ENCODE data around the gene TTI1.

TTI1 gene

GRCh38 chr20:37958856-37959520, 74.3 kb downstream of the TTI1 start:
- TF ChIP-seq ESRRG (CRISPR knock-in tag; IDR thresholded peaks at IDR 0.05) (no peak), CREB5 (CRISPR knock-in tag; IDR thresholded peaks at IDR 0.05; ENCODE audit: low read depth) (no peak), POU6F1 (CRISPR knock-in tag; IDR thresholded peaks at IDR 0.05; ENCODE audit: borderline replicate concordance, low read depth) (no peak), OSR1 (CRISPR knock-in tag; IDR thresholded peaks at IDR 0.05) (no peak), BACH2 (CRISPR knock-in tag; IDR thresholded peaks at IDR 0.05; ENCODE audit: borderline replicate concordance) (no peak), GLIS3 (CRISPR knock-in tag; IDR thresholded peaks at IDR 0.05) (no peak), CSRNP3 (CRISPR knock-in tag; IDR thresholded peaks at IDR 0.05) (no peak), ZNF70 (CRISPR knock-in tag; IDR thresholded peaks at IDR 0.05) (no peak), PATZ1 (CRISPR knock-in tag; IDR thresholded peaks at IDR 0.05; ENCODE audit: borderline replicate concordance) (no peak), ZFP3 (CRISPR knock-in tag; IDR thresholded peaks at IDR 0.05) (no peak), ZNF565 (CRISPR knock-in tag; conservative IDR thresholded peaks at IDR 0.05; ENCODE audit: low read depth) (no peak), ZFP30 (CRISPR knock-in tag; IDR thresholded peaks at IDR 0.05) (no peak), ARNTL (CRISPR knock-in tag; IDR thresholded peaks at IDR 0.05; ENCODE audit: borderline replicate concordance, low read depth) (no peak), RARB (CRISPR knock-in tag; IDR thresholded peaks at IDR 0.05) (no peak), SNAI2 (CRISPR knock-in tag; IDR thresholded peaks at IDR 0.05) (no peak)
- no peak for ATAC-seq

- ATAC-seq: 0 out of 3 replicates have a peak, but pooled peaks have one; percentile 27
- TF ChIP-seq TOX (CRISPR knock-in tag; IDR thresholded peaks at IDR 0.05; ENCODE audit: borderline replicate concordance) (no peak), CSRNP3 (CRISPR knock-in tag; IDR thresholded peaks at IDR 0.05) (no peak), CSDC2 (CRISPR knock-in tag; IDR thresholded peaks at IDR 0.05) (no peak), BACH2 (CRISPR knock-in tag; IDR thresholded peaks at IDR 0.05; ENCODE audit: borderline replicate concordance) (no peak), PATZ1 (CRISPR knock-in tag; IDR thresholded peaks at IDR 0.05; ENCODE audit: borderline replicate concordance) (no peak), ZNF70 (CRISPR knock-in tag; IDR thresholded peaks at IDR 0.05) (no peak), SNAI2 (CRISPR knock-in tag; IDR thresholded peaks at IDR 0.05) (no peak)
Observed at GRCh38 chr20:37956107-37956585, 77.1 kb downstream of the TTI1 start.

- TF ChIP-seq ESRRG (CRISPR knock-in tag; IDR thresholded peaks at IDR 0.05) (no peak), PATZ1 (CRISPR knock-in tag; IDR thresholded peaks at IDR 0.05; ENCODE audit: borderline replicate concordance) (no peak)
Observed at GRCh38 chr20:37955511-37955910, 77.7 kb downstream of the TTI1 start.

More at GRCh38 chr20:37955511-37955910, 77.7 kb downstream of the TTI1 start:
- ATAC-seq: no peak
